GM12892 (cell line): ENCODE data around the gene IP6K1.

Experiments
- POLR2A ChIP-seq: IDR thresholded peaks from 2 replicates; pipeline ENCODE4 v1.6.1; 2011; ENCODE audit warnings: low read depth, low read length, control low read depth
- POLR2AphosphoS5 ChIP-seq: IDR thresholded peaks from 2 replicates; pipeline ENCODE4 v1.6.1; 2011; ENCODE audit warnings: low read depth, low read length, control low read depth

DNA sequence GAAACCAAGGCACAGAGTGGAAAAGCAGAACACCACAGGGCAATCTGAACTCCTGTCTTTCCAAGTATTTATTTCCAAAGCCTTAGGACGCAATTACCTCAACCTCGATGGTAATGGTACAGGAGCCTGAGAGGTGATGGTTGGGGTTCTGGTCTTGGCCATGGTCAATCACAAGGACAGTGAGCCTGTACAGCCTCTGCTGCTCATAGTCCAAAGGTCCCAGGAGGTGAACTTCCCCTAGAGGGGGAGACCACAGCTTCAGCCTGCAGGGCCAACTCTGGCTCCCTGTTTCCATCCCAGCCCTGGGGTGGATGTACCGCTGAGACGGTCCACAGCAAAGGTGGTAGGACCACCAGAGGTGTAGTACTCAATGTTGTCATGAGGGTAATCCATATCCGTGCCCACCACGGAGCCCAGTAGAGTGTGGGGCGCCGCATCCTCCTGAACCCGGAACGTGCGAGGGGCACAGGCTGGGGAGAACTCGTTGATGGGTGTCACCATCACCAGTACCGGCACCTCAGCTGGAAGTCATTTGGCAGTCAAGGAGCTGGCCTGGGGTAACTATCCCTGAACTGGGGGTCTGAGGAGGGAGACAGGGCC, 7.2 kb upstream of the IP6K1 start:
- TF ChIP-seq POLR2AphosphoS5 (no peak), POLR2A (no peak)
